HG02642 (cell line): ENCODE measurements around the gene RFX4.
"Not testable (repeated sequence)": the region's sequence is repeated elsewhere in the genome, so short reads cannot be mapped to it uniquely, and the experiment has no call there.

Experiments
- ATAC-seq: cut with Tn5 transposase; IDR thresholded peaks from one replicate; pipeline ENCODE4 v1.9.1; 2021; ENCODE audit warnings: mild to moderate bottlenecking; ENCODE audit not compliant: unreplicated experiment, poor library complexity

The RFX4 gene

DNA sequence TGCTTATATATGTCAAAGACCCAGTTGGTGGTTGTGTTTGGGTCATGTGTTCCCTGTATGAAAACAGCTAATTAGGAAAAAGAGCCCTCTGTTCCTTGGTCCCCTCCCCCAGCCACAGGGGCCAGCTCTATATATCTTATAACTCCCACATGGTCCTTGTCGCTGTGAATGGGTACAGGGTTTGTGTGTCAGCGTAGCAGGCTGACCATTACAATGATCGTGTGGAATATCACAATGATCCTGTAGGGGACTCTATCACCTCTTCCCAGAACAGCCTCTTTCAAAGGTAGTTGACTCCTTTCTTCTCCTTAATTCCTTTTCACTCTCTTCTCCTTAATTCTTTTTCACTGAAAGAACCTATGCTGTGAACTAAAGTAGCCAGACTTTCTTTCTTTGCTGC is 140.0 kb downstream of the RFX4 start:
- no peak for ATAC-seq

DNA sequence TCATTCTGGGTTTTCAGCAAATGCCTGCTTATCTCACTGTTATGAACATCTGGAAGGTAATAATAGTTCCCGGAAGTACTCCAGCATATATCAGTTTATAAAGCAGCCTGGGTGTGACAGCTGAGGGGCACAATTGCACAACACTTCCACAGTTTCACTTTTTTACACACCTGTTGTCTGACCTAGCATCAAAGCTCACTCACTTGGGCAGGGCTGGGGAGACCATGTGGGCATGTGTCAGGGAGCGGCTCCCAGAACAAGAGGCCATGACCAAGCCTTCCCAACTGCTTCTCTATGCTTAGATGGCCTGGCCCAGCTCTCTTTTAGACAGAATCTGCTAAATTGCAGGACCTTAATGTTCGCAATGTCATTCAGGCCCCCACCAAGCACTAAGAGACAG is 140.6 kb downstream of the RFX4 start:
- ATAC-seq = no peak

DNA sequence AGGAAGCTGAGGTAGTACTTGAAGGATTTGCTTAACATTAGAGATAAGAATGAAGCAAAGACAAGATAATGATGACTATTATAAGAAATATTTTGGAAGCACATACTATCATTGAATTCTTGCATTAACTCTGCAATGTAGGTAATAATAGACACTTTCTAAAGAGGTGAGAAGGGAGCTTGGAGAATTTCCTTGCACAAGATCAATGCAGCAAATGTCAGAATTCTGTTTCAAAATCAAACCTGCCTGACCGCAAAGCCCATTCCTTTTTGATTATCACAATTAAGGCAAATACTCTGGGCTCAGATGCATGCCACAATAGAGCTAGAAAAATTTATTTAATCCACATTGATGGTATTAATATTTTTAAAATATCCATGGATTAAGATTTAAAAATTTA is 141.3 kb downstream of the RFX4 start:
- no peak for ATAC-seq

DNA sequence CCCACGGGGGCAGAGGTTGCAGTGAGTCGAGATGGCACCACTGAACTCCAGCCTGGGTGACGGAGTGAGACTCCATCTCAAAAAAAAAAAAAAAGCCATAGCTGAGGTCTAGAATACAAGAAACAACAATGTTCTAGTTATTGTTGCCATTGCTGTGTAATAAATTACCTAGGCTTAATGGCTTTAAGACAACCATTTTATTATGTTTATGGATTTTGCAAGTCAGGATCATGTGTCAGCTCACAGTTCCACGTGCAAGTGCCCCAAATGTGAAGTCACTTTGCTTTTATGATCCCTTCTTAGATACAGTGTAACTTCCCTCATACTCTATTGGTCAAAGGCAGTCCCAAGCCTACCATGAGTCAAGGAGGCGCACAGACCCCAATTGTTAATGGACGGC is 142.1 kb downstream of the RFX4 start:
- no peak for ATAC-seq

DNA sequence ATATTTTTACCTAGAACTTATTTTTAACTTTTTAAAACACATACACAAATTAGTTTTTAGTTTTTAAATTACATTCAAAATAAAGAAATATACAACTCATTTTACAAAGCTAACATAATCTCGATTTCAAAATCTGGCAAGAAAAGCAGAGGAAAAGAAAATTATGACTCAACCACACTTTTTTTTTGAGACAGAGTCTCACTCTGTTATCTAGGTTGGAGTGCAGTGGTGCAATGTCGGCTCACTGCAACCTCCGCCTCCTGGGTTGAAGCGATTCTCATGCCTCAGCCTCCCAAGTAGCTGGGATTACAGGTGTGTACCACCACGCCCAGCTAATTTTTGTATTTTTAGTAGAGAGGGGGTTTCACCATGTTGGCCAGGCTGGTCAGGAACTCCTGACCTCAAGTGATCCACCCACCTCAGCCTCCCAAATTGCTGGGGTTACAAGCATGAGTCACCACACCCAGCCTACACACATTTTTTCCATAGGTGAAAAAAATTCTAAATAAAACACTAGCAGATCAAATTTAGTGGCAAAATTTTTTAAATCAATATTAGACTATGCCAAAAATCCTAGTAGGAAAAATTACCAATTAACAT is 143.9 kb downstream of the RFX4 start:
- ATAC-seq = not testable (repeated sequence)

DNA sequence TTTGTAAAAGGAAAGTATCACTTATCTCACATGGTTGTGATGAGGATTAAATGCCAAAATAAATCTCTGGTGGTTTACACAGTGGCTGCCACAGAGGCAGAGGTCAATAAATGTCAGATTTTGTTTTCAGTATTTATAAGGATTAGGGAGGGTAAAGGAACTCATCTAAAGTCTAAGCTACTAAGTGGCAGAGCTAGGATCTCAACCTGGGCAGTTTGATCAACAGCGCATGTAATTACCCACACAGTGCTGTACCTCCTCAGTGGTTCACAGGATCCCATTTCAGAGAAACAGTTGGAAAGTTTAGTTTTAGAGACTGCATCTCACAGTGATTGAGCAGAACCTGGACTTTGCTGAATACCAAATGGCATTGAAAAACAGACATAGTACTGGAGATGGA is 146.8 kb downstream of the RFX4 start:
- ATAC-seq = no peak

DNA sequence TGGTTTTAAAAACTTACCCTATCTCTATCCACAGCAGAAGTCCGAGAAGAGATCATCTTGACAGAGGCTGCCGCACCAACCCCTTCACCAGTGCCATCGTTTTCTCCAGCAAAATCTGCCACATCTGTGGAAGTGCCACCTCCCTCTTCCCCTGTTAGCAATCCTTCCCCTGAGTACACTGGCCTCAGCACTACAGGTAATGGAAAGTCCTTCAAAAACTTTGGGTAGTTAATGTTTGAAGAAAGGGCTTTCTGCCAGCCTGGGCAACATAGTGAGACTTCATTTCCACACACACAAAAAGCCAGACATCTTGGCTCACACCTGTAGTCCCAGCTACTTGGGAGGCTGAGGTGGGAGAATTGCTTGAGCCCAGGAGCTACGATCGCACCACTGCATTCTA is 150.1 kb downstream of the RFX4 start:
- ATAC-seq = no peak

DNA sequence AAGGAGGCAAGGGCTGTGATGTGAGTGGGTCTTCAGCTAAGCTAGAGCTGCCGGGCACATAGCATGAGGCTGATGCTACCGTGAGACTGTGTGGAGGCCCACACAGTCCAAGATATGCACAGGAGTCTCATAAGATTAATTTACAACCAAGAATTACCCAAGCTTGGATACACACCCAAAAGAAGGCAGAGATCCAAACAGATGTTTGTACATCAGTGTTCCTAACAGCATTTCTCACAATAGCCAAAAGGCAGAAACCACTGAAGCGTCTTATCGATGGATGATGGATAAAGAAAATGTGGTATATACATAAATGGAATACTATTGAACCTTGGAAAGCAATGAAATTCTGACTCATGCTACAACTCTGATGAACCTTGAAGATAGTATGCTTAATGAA is 150.9 kb downstream of the RFX4 start:
- ATAC-seq = no peak

DNA sequence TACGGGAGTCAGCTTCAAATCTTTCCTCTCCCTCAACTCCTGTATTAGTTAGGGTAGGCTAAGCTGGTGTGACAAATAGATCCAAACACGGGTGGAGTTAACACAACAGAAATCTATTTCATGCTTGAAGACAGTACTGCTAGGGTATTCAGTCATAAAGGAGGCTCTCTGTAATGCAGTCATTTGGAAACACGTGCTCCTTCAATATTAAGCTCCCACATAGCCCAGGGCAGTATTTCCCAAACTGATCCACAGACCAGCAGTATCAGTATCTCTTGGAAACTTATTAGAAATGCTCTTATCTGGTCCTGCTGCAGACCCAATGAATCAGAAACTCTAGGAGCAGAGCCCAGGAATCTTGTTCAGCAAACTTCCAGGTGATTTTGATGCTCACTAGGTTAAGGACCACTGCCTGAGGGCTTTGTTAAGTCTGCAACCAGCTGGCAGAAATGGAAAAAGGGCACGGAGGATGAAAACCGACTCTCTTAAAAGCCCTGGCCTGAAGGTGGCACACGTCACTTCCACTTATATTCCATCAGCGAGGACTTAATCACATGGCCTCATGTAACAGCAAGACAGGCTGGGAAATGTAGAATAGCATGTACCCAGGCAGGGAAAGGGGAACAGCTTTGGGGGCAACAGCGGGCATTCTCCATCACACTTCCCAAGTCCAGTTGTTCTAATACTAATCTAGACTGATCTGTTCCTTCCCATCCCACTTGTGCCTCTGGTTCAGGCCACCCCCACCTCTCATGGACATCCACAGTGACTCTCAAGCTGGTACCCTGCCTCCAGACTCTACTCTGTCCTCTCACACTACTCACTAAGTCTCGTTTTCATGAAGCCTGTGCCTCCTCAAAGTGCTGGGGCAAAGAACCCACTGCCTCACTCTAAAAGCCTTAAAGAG is 153.5 kb downstream of the RFX4 start:
- ATAC-seq = no peak

DNA sequence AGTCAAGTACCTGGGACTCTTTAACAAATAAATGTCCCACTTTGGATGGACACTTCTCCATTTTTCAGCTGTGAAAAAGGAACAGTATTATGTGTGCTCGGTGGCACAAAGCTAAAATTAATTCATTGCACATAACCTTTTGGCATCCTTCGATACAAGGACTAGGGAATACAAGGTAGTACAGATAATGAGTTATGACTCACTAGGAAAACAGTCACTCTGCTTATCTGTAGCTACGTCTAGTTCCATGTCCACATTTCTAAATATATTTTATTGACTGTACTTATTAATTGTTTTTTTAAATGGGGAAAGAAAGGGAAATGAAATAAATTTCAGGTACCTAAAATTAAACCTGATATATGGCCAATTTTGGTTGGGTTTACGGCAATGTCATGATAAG is 156.5 kb downstream of the RFX4 start:
- ATAC-seq = no peak

DNA sequence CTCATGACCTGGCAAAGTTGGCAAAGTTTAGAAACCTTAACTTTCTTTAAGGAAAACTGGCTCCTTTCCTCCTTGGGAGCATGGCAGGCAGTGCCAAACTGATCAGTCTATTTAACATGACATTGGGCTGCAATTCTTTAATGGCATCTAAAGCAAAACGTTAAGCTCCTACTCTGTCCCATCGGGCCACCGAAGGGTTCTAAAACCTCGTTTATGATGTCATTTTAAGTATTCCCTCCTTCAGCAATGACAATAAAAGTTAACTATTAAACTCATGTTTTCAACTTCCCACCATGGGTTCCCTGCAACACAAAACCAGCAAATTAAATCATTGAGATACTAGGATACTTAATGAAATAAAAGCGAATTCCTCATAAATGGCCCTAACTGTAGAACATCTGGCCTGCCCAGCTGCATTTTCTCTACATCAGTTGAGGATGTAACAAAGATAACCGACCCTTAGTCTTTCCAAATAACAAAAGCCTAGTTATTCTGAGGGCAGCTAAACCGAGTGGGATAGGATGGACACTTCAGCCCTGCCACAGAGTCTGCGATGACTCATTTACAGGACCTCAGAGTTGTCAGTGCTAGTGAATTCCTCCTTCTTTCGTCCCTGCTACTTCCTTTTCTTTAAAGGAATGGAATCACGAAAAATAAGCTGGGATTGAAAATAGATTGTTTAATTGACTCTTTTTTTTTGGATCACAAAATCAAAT is 157.2 kb downstream of the RFX4 start:
- no peak for ATAC-seq

DNA sequence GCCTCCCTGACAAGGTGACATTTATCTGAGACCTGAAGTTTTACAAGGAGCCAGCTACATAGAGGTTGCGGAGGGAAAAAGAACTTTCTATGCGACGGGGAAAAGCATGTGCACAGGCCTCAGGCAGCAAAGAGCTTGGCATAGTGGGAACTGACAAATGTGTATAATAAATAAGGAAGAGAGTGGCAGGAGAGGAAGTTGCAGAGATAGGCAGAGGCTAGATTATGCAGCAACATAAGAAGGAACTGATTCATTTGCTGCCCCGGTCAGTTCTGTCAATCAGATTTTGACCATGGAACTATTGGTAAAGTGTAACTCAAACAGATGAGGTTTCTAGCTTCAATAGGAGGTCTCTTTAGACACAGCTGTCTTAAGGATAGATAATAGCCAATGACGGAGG is 158.0 kb downstream of the RFX4 start:
- no peak for ATAC-seq

DNA sequence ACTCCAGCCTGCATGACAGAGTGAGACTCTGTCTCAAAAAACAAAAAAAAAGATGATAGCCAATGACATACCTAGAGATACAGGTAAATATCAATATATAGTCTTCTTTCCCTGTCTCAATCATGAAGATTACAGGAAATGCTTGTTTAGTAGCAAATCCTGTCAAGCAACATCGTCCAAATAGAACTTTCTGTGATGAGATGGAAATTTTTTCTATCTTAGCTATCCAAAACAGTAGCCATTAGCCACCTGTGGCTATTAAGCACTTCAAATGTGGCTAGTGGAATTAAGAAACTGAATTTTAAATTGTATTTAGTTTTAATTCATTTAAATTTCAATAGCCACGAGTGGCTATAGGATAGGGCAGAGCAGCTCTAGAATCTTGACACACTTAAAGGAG is 158.4 kb downstream of the RFX4 start:
- no peak for ATAC-seq

DNA sequence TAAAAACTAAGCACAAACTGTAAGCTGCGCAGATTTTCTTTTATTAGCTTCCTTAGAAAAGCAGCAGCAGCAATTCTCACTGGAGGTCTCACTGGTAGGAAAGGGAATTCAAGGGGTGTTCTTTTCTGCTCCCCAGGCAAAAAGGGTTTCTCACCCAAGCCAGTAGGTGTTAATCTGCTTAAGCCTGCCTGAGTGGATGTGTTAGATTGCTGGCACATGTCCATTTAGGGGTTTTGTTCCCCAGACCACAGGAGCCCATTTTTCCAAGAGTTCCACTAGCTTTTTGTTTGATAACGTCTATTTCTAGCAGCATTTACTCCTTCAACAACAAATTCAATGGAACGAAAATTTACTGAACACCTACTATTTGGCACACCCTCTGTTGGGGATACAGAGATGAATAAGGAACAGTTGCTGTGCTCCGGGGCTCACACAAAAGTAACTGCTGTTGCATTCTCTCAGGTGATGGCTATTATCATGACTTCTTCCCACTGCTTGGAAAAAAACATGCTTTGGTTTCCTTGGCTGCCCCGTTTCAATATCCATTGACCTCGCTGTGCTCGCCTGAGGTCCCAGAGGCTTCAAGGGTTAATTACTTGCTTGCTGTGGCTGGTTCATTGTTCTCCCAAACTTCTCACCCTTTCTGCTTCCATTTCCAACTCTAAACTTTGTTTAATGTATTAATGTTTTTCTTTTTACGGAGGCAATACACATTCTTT is 160.6 kb downstream of the RFX4 start:
- no peak for ATAC-seq

DNA sequence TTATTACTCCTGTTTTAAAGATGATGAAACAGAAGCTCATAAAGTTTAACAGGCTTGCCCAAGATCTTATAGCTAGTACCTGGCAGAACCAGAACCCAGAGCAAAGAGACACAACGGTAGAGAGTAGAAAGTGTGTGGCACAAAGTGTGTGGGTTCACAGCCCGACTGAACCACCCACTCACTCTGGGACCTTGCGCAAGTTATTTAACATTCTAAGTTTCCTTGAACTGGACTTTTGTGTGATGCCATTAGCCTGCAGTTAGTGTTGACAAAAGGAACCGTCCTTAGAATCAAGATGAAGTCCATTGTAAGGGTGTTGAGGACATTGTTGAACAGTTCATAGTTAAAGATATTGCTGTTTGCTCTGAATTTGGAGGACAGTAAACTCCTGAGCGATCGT is 161.8 kb downstream of the RFX4 start:
- ATAC-seq = no peak

DNA sequence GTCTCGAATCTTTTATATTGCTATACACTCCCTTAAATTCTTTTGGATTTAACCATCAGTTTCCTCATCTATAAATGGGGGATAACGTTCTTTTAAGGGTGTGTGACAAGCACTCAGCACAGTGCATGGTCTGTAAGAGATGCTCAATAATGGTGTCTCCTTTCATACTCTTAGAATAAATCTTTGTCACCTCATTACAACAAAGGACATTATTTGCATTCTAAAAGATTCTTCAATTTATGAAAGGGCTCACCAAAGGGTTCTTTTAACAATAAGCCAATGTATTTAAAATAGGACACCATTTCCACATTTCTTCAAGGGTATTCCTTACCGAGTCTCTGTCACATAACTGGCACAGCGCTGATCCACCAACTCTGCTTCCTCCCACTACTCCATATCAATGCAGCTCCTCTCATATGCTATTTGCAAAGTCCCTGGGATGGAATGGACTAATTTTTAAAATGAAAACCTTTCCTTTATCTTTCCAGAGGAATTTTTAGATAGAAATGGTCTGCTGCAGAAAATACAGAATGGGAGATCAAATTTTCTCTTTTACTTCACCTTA is 162.5 kb downstream of the RFX4 start:
- ATAC-seq = no peak

DNA sequence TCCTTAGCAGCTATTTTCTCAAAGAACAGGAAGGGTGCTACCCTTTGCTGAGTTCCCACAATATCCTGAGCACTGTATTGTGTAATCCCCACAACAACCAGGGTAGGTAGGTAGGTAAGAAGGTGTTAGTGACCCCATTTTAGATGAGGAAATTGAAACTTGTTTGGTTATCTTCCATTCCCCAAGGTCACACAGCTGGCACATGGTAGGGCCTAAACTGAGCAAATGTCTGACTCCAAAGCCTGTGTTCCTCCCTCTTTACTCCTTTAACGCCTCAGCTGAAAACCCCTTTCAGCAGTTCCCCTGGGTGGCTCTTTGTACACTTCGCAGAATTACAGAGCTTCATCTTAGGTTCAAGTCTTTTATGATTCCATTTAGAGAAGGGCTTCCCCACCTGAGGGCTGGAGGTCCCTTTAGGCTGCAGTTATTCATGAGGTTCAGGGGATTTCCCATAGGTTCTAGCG is 165.2 kb downstream of the RFX4 start:
- no peak for ATAC-seq

DNA sequence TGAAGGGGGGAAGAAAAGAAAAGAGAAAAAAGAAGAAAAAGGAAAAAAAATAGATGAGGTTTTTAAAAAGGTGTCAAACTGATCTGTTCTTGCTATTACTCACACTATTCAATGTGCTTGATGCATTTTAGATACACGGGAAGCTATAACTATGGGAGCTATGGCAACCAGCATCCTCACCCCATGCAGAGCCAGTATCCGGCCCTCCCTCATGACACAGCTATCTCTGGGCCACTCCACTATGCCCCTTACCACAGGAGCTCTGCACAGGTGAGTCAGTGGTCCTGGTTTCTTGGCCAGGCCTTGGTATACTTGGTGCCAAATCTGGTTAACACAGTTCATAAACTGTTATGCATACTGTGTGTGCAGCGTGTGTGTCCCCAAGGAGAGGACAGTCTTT is 167.7 kb downstream of the RFX4 start:
- no peak for ATAC-seq

DNA sequence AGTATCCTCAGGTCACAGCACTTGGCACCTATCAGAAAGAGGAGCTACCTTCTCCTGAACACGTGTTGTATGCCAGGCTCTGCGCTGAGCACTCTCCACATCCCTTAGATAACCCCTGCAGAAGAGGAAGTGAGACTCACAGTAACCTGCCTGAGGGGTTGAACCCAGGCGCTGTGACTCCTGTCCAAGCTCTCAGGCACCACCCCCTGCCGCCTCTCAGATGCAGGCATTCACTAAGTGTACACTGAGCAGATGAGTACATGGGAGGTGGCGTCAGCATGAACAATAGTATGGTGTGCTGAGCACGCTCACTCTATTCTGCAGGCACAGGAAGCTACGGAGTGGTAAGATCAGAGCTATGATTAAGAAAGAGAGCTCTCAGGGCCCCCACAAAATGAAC is 170.7 kb downstream of the RFX4 start:
- ATAC-seq = peak; percentile 98

DNA sequence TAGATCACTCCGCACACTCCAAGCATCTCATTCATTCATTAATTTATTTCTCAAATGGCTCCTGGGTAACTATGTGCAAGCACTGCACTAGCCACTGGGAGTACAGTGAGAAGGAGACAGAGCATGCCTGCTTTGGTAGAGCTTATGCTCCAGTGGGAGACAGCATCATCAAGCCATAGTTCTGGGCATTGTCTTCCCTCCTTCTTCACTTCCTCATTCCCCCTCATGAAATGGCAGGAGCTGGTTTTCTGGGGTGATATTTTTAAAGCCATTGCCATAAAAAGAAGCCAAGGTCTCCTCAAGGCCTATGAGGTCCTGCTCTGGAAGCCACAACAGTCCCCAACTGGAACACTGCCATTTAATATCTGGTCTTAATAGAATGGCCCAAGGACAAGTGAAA is 171.5 kb downstream of the RFX4 start:
- ATAC-seq = no peak
